Inferior parietal cortex (tissue), 1 donor: ENCODE data around the gene IL1A.
A peak's percentile ranks its signal among the peaks of the same experiment; 100 is the strongest.

Experiments used
- DNase-seq: peaks from one replicate; pipeline ENCODE4 v3.0.0-alpha.2; 2016; ENCODE audit errors: extremely low spot score

Gene IL1A

DNA sequence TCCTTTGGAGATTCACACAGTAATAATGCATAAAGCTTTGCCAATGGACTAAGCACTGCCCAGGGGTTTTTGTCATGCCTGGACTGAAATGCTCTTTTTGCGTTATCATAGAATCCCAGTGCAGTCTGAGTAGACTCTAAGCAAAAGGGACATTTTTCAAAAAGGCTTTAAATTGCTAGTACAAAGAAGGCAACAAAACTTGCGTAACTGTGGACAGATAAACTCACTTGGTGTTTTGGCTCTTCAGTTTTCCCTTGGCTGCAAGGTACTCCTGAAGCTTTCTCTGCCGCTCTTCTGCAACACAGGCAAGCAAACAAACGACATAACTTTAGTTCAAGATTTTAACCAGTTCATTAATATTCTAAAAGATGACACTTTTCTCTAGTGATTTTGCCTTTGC is 22.0 kb downstream of the IL1A start:
- DNase-seq: no peak

DNA sequence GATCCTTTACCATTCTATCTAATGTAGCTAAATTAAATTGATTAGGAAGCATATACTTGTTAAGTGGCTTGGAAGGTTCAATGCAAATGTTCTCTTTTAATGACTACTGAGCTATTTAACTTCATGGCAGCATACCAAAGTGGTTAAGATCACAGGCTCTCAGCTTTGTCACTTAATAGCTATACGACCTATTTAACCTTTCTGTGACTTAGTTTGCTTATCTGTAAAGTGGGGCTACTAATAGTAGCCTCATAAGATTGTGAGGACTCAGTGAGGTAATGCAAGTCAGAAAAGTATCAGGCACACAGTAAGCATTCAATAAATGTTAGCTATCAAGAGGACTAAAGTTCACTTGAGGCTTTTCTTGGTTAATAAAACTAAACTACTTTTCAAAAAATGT is 24.1 kb downstream of the IL1A start:
- no peak for DNase-seq

DNA sequence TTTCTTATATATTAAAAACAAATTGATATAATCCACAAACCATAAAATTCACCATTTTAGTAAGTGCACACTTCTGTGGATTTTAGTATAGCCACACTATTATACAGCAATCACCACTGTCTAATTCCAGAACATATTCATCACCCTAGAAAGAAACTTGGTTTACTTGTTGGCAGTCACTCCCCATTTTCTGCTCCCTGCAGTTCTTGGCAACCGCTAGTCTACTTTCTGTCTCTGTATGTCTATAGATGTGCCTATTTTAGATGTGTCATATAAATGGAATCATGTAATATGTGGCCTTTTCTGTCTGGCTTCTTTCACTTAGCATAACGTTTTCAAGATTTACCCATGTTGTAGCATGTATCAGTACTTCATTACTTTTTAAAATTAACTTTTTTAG is 25.6 kb downstream of the IL1A start:
- DNase-seq: no peak

DNA sequence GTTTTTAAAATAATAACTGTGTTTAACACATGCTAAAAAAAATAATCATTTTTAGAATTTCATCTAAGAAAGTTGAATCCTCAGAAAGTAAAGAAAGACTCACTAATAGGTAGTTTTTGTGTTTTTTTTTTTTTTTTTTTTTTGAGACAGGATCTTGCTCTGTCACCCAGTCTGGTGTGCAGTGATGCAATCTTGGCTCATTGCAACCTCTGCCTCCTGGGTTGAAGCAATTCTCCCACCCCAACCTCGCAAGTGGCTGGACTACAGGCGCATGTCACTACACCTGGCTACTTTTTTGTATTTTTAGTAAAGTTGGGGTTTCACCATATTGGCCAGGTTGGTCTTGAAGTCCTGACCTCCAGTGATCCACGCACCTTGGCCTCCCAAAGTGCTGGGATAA is 27.0 kb downstream of the IL1A start:
- no peak for DNase-seq

DNA sequence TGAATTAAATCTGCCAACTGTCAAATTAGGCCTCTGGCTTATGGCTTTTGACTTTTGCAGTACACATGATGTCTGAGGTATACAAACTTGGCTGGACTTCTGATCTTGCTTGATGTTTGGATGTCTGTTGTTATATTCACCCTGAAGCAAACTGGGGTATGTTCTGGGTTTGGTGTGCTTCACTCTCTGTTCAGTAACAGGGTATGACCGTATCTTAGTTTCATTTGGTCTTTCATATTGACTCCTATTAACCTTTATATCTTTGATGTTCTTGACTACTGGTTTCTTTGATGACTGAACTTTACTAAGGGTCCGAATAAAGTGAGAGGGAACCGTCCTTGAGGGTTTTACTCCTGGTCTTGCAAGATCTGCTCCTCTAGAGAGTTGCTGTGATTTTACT is 28.1 kb downstream of the IL1A start:
- no peak for DNase-seq

DNA sequence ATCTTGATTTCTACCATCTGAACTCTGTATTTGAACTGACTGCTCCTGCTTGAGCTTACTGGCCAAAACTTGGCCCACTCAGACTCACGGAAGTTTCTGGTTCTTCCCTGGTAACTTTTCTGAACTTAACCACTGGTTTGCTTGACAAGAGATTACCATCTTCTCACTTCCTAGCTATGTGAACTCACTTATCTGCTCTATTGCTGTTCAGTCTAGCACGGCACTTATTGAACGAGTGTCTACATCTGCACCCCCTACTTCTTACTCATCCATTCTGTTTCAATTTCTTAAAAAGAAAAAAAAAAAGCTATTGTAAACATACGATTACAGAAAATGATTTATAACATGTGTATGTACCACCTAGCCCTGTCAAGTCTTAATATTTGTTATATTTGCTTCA is 28.8 kb downstream of the IL1A start:
- DNase-seq: no peak

DNA sequence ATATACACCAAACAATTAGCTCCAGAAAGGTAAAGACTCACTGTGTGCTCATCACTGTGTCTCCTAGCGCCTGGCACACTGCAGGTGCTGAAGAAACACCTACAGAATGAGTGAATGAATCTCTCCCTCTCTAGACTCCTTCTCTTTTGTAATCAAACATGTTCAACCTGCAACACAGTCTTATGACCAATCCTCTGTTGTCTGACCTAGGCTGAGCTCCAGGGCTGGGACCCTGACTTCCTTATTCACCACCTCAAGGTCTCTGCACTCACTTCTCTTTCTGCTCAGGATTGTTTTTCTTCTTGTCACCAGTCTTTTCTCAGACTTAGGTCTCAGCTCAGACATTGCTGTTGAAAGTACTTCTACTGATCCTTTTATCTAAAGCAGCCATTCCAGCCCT is 29.7 kb downstream of the IL1A start:
- no peak for DNase-seq

DNA sequence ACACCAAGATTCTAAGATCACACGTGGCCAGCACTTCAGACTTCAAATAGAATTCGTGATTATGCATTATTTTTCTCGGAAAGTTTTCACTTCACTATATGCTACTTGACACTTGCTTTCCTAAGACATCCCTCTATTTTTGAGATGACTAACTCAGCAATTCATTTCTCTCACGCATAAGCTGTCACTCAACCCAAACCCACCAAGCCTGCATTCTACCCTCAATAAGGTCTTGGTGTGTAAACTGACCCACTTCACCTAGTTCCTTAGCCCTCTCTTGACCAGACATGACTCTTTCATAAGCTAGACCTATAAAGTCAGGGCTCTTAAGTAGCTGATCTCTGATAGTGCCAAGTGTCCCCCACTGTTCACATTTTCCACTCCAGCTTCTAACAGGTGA is 31.6 kb downstream of the IL1A start:
- DNase-seq: no peak

DNA sequence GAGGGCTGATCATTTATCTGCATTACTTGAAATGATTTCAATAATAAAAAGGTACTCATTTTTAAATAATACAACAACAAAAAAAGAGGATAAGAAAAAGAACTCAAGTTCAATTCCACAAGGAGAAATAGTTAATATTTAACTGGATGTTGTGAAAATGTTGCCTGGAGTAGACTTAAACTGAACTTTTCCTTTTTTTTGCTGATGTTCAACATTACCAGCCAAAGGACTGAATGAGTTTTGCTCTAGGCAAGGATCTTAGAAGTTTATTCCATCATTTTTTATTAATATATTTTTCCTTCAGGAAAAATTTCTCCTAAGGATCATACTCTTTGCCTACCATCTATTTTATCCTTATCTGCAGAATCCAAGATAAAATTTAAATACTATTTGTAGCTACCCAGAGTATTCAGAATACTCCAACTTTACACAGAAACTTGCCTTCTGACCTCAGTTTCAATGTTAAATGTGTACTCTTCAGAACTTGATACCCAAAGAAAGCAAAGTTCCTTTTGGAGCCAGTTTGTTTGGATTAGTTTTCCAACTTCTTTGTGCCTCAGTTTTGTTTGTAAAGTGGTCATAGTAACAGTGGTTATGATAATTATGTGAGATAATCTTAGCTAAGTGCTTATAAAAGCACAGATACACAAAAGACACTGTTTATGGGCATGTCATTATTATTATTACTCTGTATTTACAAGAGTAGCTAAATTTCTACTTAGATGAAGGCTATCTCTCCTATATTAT is 32.7 kb downstream of the IL1A start:
- DNase-seq: no peak

DNA sequence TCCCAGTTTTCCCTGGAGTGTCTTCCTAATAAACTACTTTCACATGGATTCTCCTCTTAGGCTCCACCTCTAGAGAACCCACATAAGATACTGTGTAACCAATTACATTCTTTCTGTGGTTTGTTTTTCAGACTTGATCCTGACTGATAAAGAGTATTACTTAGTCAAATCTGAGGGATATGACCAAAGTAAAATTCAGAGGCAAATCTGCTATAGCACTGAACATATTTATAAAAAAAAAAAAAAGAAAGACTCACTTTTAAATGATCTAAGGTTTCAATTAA is 33.8 kb downstream of the IL1A start:
- DNase-seq: no peak

DNA sequence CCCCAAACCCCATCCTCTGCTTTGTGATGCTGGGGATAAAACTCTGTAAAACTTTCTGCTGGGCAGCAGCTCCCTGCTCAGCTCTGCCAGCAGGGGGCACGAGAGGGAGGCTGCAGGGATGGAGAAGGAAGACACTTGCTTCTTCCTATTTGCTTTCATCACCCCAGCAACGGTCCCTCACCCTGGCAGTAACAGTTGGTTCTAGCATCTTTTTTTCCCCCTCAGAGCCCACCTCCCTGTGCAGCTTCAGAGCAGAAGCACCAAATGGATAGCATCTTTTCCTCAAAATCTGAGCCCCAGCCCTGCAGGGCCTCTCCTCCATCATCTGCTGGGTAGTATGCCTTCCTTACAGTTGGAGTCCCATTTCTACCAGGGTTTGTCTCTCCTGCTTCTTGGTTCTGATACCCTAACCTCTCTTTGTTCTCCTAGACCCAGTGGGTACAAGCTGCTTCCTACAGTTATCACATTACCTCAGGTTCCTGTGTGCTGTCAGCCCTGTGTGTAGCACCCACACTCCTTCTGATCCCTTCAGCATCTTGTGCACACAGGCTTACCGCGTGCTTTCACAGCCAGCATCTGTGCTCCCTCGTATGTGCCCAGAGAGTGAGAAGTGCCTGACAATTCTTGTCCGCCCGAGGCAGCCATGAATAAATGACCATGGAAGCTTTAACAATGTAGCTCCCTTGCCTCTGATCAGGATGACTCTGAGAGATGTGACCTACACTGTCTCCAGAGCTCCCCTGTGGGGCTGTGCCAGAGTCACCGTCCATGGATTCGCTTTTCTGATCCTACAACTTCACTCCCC is 34.3 kb downstream of the IL1A start:
- peak; percentile 79 for DNase-seq

DNA sequence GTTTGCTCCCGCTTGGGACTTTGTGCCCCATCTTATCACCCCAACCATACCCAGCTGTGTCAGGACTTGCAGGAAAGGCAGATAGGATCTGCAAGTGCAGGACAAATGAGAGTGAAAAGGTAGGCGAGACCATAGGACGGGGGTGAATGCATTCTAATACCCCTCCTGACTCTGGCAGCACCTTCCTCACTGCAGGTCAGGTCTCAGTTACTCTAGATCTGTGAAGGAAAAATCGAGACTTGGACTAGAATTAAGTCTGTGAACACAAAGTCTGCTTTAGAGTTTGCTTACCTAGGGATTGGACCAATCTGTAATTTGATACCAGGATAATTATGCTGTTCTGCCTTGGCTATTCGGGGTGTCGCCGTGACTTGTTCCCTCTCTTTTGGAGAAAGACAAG is 43.8 kb downstream of the IL1A start:
- no peak for DNase-seq

DNA sequence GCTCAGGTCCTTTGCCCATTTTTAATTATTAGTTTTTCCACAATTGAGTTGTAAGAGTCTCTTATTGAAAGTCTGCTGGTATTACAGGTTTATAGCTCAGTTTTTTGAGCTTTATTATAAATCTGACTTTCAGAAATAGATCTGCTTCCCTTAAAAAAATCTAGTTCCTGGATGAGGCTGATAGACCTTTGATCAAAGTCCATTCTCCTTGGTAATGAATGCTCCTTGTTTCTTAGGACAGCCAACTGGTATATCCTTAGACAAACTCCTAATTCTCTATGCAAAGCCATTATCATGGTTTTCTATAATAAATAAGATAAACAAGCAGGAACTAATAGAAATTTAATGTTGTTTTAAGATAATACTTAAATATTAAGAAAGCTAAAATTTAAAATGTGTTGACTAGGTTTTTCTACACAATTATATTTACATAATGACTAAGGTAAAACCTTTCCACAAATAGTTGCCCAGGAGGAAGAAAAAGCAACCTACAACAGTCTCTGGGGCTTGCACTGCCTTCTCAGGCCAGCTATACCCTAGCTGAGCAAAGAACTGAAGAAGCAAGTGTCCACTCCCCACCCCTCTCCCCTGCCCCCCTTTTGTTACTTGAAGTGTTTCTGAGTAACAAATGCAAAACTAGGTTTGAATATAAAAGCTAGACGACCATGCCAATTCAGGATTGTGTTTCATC is 46.6 kb downstream of the IL1A start:
- no peak for DNase-seq

DNA sequence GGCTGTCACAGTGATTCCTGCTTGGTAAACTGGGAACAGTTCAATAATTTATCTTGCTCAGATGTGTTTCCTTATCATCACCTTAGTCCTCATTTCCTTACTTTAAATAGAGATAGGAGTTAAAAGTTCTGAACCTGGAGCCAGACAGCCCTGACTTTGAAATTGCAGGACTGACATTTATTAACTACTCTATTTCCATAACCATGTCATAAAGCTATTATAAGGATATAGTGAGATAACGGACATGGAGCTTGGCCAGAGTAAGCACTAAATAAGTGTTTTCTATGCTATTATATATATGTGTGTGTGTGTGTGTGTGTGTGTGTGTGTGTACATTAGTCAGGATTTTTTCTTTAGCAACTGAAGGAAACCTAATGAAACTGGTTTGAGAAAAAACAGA is 50.4 kb downstream of the IL1A start:
- no peak for DNase-seq

DNA sequence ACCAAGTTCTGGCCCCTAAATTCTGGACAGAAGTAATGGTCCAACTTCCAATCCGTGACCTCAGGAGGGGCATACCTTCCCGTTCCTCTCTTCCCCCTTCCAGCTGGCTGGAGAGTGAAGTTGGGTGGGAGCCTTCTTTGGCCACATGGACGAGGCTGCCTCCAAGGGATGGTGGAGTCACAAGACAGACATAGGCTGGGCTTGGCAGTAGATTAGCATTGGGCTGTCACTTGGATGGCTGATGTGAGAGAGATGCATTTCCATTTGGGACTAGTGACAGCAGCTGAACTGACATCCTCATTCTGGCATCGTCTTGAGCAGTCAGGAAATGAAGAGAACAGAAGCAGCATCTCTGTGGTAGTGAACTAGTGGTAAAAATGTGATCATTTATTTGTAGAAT is 50.8 kb downstream of the IL1A start:
- no peak for DNase-seq

DNA sequence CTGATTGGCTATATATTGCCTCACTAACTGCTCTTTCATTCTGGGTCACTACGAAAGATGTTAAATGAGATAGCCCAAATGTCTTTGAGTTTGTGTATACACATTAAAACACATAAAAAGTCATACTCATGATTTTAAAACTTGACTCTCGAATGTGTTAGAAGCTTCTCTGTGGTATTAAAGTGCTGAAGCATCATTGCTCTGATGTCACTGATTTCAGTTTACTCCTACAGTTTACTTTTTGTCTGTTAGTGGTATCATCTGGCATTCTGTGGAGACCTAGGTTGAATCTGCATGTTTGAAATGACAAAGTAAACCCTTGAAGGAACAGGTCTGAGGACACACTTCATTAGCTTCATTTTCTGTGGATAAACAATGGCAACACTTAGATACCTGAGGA is 52.8 kb downstream of the IL1A start:
- no peak for DNase-seq

DNA sequence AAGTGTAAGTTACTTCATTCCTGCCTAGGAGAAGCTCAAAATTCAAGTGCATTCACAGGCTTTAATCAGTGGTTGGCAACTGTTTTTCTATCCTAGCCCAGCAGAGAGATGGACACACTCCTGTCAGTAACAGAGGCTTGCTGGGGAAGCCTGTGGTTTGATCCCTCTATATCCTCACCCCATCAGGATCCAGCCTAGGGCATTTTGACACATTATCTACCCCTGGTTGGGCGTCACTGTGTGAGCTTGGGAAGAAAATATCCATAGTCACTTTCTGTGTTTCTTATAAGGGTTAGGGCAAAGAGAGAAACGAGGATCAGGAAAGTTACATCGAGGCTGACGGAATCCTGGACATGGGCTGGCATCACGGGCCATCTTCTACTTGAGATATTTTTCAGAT is 53.5 kb downstream of the IL1A start:
- DNase-seq: no peak

DNA sequence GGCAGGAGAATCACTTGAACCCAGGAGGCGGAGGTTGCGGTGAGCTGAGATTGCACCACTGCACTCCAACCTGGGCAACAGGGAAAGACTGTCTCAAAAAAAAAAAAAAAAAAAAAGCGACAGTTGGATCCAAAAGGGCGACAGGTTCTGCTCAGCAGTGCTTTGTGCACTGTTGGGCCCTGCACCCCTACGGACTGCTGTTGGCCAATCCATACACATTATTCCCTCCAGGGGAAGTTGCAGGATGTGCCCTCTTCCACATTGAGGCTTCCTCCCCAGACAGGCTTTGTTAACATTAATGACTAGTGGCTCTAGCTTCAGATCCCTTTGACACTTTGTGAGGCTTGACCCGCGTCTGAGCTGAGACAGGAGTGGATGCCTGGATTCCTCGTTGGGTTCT is 54.1 kb downstream of the IL1A start:
- no peak for DNase-seq

DNA sequence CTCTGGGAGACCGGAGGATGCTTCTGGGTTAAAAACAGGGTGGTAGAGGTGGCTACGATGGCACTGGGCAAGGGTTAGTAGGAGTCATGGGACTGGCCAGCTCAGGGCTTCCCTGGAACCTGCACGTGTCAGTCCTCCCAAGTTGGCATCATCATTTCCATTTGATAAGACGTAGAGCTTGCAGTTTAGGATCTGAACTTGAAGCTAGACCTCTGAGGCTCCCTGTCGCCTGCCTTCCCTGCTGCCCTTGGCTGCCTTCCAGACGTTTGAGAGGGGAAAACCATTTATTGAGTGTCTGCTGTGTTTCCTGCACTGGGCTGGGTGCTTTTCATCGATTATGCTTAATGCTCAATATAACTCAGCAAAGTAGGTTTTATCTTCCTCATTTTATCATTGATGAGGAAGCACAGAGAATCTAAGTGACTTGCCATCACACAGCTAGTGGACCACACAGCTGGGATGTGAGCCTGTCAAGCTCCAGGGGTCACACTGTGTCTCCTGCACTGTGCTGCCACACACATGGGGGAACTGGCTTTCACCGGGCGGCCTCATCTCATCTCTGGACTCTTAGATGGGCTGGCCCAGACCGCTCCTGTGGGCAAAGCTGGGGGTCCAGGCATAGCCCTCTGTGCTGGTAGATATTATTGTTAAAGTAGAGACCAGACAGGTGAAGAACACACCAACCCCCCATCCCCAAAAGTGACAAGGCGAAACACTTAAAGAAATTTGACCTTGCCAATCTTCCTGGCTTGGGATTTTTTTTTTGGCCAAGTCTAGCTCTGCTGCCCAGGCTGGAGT is 55.7 kb downstream of the IL1A start:
- DNase-seq: no peak

DNA sequence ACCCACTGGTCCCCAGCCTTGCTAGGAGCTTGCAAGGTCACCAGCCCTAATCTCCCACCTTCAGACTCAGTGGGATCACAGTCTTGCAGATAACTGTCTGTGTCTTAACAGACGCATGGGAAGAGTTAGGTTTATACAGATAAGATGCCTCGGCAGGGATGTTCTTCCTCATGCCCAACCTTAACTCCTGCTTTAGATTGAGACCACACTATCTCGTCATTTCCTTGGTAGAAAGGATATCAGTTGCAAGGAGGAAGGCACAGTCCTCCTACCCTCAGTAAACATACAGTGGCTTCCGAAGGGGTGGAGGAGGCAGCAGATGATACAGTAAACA is 56.3 kb downstream of the IL1A start:
- DNase-seq: no peak

DNA sequence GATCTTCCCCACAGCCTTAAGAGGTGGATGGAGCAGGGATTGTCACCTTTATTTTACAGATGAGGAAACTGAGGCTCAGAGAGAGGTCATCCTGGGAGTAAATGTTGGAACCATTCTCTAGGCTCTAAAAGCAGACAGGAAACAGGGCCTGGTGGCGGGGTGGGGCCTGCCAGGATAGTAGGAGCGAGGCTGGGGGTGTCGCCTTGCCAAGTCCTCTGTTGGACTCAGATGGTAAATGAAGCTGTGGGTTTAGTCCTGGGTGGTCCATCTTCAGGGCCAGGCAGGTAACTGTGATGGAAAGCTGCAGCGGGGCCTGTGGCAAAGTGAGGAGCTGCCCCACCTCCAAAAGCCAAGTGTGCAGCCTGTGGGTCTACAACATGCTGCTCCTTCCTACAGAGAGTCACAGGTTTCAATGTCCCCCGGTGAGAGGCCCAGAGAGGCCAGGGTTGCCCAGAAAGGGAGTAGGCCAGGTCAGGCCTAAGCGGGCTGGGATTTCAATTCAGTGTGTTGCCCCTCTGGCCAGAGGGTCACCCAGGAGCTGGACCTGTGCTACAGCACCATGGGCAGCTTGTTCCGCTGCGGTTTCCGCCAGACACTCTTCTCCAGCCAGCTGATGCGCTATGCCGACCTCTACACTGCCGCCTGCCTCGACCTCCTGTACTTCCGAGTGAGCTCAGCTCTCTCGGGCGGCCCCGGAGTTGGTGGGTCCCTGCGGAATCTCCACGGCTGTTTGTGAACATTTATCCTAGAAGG is 56.8 kb downstream of the IL1A start:
- DNase-seq: no peak
